Endothelial cell of umbilical vein (primary cell): Measurements from ENCODE around the gene FCER2.

Experiments used
- EZH2 ChIP-seq: IDR thresholded peaks from 2 replicates; pipeline ENCODE4 v1.6.1; 2012; ENCODE audit warnings: borderline replicate concordance, low read depth, mild to moderate bottlenecking, moderate library complexity, low read length, inconsistent platforms; ENCODE audit not compliant: severe bottlenecking
- FOS ChIP-seq: IDR thresholded peaks from 2 replicates; pipeline ENCODE4 v1.6.1; 2011; ENCODE audit warnings: mild to moderate bottlenecking, low read length, moderate library complexity, borderline replicate concordance; ENCODE audit not compliant: insufficient read depth
- GATA2 ChIP-seq: IDR thresholded peaks from 2 replicates; pipeline ENCODE4 v1.7.0; 2011; ENCODE audit warnings: low read depth, mild to moderate bottlenecking, moderate library complexity, mixed read lengths, low read length; ENCODE audit not compliant: insufficient read length, insufficient read depth
- JUN ChIP-seq: IDR thresholded peaks from 2 replicates; pipeline ENCODE4 v1.6.1; 2011; ENCODE audit warnings: borderline replicate concordance, low read depth; ENCODE audit not compliant: insufficient read length, insufficient read depth
- MYC ChIP-seq: IDR thresholded peaks from one replicate; pipeline ENCODE4 v1.6.1; 2011; ENCODE audit warnings: mild to moderate bottlenecking, low read depth, low read length
- POLR2A ChIP-seq: IDR thresholded peaks from 2 replicates; pipeline ENCODE4 v1.6.1; 2012; ENCODE audit warnings: low read depth, mild to moderate bottlenecking, control low read depth, low read length
- POLR2AphosphoS5 ChIP-seq: IDR thresholded peaks from 2 replicates; pipeline ENCODE4 v1.6.1; 2012; ENCODE audit warnings: low read depth, mild to moderate bottlenecking, control low read depth, low read length, moderate library complexity; ENCODE audit not compliant: insufficient read depth
- TF ChIP-seq, protein P1 (sequence below), 2 donors: IDR thresholded peaks; 1 replicate in 1 of 2; 2 replicates in 1 of 2; pipeline ENCODE4 v1.5.1; 2011; ENCODE audit warnings: low read length in 2 of 2, mild to moderate bottlenecking in 2 of 2, moderate library complexity in 2 of 2, control low read depth in 1 of 2, inconsistent platforms in 1 of 2, low read depth in 1 of 2; ENCODE audit not compliant: insufficient read depth in 1 of 2; ENCODE audit errors: extremely low read depth in 1 of 2
- TF ChIP-seq, protein P2 (sequence below): IDR thresholded peaks from 2 replicates; pipeline ENCODE4 v1.6.1; 2011; ENCODE audit not compliant: insufficient read depth, insufficient read length

DNA sequence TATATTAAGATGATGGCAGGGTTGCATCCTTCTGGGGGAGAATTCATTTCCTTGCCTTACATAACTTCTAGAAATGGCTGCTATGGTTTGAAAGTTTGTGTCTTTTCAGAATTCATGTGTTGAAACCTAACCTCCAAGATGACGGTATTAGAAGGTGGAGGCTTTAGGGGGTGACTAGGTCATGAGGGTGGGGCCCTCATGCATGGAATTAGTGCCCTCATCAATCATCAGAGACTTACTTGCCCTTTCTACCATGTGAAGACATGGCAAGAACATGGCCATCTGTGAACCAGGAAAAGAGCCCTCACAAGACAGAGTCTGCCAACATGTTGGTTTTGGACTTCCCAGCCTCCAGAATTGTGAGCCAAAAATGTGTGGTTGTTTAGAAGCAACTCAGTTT lies 14.8 kb upstream of the FCER2 start:
- TF ChIP-seq, protein P1, sequence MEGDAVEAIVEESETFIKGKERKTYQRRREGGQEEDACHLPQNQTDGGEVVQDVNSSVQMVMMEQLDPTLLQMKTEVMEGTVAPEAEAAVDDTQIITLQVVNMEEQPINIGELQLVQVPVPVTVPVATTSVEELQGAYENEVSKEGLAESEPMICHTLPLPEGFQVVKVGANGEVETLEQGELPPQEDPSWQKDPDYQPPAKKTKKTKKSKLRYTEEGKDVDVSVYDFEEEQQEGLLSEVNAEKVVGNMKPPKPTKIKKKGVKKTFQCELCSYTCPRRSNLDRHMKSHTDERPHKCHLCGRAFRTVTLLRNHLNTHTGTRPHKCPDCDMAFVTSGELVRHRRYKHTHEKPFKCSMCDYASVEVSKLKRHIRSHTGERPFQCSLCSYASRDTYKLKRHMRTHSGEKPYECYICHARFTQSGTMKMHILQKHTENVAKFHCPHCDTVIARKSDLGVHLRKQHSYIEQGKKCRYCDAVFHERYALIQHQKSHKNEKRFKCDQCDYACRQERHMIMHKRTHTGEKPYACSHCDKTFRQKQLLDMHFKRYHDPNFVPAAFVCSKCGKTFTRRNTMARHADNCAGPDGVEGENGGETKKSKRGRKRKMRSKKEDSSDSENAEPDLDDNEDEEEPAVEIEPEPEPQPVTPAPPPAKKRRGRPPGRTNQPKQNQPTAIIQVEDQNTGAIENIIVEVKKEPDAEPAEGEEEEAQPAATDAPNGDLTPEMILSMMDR (IDR thresholded peaks at IDR 0.05; ENCODE audit: extremely low read depth in 1 of 2, insufficient read depth in 1 of 2, low read depth in 1 of 2, low read length in 2 of 2): no peak
- TF ChIP-seq FOS (no peak), GATA2 (no peak), EZH2 (no peak), POLR2AphosphoS5 (no peak), POLR2A (no peak), JUN (no peak), MYC (no peak)
- TF ChIP-seq, protein P2, sequence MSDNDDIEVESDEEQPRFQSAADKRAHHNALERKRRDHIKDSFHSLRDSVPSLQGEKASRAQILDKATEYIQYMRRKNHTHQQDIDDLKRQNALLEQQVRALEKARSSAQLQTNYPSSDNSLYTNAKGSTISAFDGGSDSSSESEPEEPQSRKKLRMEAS: no peak
